A549 treated with RU486 at 1 μM for 4 hours (cell line): ENCODE results near the gene CNPPD1. TPM values are rescaled to one million over a fixed set of nuclear protein-coding genes. Genes with fewer than 3 reads are reported as not detected.

ENCODE experiments used
- total RNA-seq: library from RNA; stranded (reverse); fragments of 200-300 nt; extraction: Qiagen RNA extraction; gene quantifications from 5 replicates; pipeline ENCODE4 v1.2.3, GENCODE V29; 2022; ENCODE audit warnings: low read depth

Gene CNPPD1
- 33.7 to 47.7 TPM (median 45.3 TPM) in 5 replicates for total RNA-seq

DNA sequence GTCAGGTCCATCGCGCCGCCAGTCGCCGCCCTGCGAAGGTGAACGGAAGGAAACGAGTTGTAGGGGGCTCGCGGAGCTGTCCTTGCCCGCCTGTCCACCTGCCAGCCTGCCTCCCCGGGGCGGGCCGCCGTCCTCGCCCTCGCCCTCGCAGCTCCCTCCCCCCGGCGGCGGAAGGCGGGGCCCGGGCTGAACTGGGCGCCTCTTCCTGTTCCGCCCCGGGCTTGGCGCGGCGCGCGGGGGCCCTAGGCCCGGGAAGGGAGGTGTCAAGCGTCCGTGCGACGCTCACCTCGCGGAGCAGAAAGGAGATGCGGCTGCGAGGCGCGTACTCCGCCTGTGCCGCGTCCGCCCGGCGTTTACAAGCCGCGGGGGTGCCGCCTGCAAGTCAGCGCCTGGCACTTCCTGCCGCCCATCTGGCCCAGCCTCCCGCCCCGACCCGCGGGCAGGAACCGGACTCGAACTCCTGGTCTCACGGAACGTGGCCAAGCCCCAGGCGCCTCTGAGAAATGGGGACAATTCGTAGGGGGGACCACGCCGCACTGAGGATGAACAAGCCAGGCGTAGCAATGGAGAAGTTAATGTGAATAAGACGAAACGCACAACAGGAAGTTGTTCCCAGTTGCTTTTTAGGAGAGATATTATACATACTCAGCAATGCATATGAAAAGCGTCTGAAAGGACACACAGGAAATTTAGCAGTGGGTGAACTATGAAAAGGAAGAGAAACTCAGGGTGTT lies at the start of gene CNPPD1:
Gene CNPPD1 (minus strand): TSS at position 108 of the 734 bp plus-strand sequence. CDS start 97 bp downstream, at position 11.

DNA sequence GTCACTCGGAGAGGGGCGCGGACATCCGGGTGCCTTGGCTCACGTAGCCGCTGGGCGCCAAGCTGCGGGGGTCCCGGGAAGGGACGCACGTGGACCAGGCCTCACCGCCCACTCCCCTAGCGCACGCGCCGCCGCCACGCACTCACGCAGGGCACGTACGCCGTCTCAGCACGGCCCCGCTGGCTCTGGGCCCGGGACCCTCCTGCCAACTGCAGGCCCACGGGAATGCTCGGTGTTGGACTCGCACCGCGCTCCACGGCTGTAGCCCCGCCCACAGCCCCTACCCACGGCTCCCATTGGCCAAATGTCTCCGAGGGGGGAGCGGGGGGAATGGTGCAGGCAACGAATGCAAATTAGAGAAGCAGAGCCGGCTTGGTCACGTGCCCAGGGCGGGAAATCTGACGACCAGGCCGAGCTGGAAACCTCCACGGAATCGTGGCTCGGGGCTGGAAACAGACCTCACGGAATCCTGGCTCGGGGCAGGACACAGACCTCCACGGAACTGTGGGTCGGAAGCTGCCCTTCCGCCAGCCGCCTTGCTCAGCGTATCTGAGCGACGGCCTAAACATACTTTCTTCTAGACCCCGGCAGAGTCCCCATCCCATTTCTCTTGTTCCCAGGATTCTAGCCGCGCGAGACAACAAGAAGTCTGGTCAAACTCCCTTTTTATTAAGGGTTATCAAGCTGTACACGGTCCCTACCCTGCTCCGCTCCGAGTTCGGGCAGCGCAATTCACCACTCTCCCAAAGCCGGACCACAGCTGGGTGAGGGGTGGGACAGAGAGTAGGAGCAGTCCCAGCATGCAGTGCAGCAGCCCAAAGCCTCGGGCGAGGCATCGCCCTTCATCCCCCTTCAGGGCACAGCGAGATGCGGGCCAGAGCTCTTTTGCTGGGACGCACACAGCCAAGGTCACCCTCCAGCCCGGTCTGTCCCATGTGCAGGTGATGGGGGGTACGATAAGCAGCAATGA lies 42.3 kb upstream of the CNPPD1 start, which contains the start of gene ABCB6:
Gene ABCB6 (minus strand): TSS at position 227 of the 970 bp plus-strand sequence. CDS start 285 bp downstream, outside the sequence.

DNA sequence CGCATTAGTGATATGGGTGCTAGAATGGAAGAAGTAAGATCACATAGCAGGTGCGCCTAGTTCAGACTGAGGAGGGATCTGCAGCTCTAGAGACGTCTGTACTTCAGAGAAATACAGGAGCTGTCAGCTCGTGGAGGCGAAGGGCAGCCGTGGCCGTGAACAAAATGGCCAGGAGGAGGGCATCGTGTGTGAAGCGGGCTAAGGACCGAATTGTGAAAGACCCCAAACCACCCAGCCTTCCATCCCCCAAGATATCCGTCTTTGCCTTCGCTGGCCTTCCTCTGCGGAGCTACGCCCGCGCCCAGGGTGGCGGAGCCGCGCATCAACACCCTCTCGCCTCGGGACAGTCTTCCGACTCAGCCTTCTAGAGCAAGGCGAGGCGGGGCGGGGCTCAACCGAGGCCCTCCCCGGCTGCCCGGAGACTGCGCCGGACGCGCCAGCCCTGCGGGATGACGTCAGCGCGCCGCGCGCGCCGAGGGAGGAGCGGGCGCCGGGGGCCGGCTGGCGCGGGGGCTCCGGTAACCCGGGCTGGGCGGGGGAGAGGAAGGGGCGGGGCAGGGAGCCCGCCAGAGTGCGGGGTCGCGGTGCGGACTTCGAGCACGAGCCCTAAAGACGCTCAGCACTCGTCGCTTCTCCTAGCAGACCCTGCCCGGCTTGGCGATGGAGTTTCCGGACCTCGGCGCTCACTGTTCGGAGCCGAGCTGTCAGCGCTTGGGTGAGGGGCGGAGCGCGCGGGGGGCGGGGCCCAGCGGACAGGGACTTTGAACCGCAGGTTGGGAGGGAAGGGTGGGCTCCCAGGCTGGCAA lies 29.8 kb upstream of the CNPPD1 start, which contains the start of gene ZFAND2B:
Gene ZFAND2B (plus strand): TSS at position 455 of the 806 bp plus-strand sequence. CDS start 206 bp downstream, at position 661.

DNA sequence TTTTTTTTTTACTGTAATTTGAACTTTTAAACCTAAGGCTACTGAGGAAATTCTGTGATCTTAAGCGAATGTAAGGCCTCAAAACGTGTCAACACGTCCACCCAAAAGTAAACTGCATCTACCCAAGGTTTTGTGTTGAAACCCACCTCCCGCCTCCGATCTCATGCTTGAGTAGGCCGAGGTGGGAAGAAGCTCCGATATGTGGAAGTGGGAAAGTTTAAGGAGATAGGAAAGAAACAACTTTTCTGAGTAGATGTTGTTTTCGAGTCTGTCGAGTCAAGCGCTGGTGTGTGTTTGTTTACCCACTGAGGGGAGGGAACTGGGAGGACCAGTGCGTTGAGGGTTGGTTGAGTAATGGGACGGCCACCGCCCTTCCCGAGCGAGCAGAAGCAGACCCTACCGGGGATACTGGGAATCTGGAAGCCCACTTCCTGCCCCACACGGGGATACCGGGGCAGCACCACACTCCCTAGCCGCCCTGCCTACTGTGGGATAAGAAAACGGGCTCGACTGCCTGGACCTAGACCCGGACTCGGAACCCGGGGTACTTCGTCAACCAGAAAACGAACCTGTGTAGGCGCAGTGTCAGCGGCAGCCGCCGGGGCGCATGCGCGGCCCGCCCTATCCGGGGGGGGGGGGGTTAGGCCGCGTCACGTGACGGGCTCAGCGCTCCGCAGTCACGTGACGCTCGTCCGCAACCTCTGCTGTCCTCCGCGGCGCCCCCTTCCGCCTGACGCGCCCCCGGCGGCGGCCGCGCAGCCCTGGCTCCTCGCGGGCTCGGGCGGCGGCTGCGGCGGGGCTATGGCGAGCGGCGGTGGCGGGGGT lies 1.0 kb upstream of the CNPPD1 start, which contains the start of gene RETREG2:
Gene RETREG2 (plus strand): TSS at position 724 of the 825 bp plus-strand sequence. CDS start 78 bp downstream, at position 802.

DNA sequence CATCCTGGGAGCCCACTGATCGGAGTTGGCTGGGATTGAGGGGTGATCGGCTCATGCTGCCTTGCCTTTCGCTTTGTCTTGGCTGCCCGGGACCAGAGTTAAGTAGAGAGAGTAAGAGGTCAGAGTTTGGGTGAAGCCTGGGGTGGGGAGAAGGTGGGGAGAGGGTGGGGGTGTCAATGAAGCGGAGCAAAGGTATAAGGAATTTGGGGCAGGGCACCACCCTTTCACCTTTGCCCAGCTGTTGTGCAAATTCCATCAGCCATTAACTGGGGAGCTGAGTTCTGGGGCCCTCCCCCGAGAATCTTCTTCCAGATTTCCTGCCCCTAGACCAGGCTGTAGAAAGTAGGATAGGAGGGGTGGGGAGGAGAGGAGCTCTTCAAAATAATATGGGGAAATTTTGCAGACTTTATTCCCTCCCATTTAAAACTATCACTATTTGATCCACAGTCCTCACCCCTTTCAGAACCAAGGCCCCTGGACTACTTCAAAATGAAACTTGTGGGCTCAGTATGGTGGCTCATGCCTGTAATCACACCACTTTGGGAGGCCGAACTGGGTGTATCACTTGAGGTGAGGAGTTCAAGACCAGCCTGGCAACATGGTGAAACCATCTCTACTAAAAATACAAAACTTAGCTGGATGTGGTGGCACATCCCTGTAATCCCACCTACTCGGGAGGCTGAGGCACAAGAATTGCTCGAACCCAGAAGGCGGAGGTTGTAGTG lies 6.6 kb downstream of the CNPPD1 start, which contains the start of gene SLC23A3:
Gene SLC23A3 (minus strand): TSS at position 100 of the 725 bp plus-strand sequence. CDS start 45 bp downstream, at position 55.

DNA sequence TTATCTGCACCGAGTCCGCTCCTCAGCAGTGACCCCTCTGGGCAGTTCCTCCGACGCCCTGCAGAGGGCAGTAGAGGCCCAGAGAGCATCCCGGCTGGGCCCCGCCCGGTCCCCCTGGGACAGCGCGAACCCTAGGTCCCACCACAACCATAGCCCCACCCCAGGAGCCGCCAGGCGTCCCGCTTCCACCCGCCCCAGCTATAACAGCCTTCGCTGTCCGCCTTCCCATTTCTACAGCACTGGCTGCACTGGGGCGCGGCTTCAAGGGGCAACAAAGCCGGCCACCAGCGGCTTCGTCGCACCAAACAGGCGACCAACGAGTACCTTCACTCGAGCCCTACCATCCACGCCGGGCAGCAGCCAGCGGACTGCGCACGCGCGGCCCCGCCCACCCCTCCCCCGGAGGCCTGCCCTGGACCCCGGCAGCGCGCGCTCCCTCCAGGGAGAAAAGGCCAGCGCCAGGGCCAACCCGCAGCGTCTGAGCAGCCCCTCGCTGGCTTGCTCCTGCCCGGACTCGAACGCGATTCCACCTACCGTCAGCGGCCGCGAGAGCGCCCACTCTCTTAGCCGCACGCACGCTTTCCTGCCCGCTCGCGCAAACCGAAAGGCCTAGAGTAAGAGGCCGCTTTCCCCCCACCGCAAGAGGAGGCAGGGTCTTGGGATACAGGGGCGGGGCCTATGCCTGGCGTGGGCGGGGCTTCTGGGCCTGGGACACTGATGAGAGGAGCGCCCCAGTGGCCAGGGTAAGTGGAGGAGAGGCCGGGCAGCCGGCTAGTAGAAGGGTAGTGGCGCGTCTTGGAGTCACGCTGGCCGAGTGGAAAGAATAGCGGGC lies 16.3 kb downstream of the CNPPD1 start, which contains the start of gene NHEJ1:
Gene NHEJ1 (minus strand): TSS at position 630 of the 832 bp plus-strand sequence. CDS start 2,453 bp downstream, outside the sequence.

Other genes starting within 250 kb of the CNPPD1 start
- 1.7 to 3.4 TPM (median 2.8 TPM) in 5 replicates for gene CDK5R2, start 217.3 kb downstream of the CNPPD1 start, total RNA-seq
- gene FEV, start 191.7 kb downstream of the CNPPD1 start, total RNA-seq = not detected in 5 replicates
- gene CRYBA2, start 183.5 kb downstream of the CNPPD1 start, total RNA-seq = 0.54 TPM in 1 of 5 replicates, not detected in the others
- gene CFAP65, start 135.4 kb downstream of the CNPPD1 start, total RNA-seq = 0.05 to 0.32 TPM (median 0.16 TPM) in 5 replicates
- 0.09 to 0.13 TPM (median 0.11 TPM) in 4 of 5 replicates, not detected in the other for gene IHH, start 116.0 kb downstream of the CNPPD1 start, total RNA-seq
- gene NHEJ1, start 16.1 kb downstream of the CNPPD1 start, total RNA-seq = 13.7 to 18.3 TPM (median 15.2 TPM) in 5 replicates
- gene SLC23A3, start 6.9 kb downstream of the CNPPD1 start, total RNA-seq = 0.19 to 0.90 TPM (median 0.53 TPM) in 5 replicates
- gene RETREG2, start 1.4 kb upstream of the CNPPD1 start, total RNA-seq = 58.9 to 85.7 TPM (median 81.2 TPM) in 5 replicates
- 14.4 to 22.8 TPM (median 19.2 TPM) in 5 replicates for gene ZFAND2B, start 29.9 kb upstream of the CNPPD1 start, total RNA-seq
- 22.5 to 37.5 TPM (median 30.4 TPM) in 5 replicates for gene ABCB6, start 42.0 kb upstream of the CNPPD1 start, total RNA-seq
- gene ATG9A, start 52.7 kb upstream of the CNPPD1 start, total RNA-seq = 42.3 to 53.2 TPM (median 50.2 TPM) in 5 replicates
- gene ANKZF1, start 52.9 kb upstream of the CNPPD1 start, total RNA-seq = 15.1 to 22.0 TPM (median 17.7 TPM) in 5 replicates
- gene GLB1L, start 68.5 kb upstream of the CNPPD1 start, total RNA-seq = 5.0 to 6.8 TPM (median 6.8 TPM) in 5 replicates
- gene STK16, start 68.6 kb upstream of the CNPPD1 start, total RNA-seq = 27.5 to 32.6 TPM (median 31.0 TPM) in 5 replicates
- 0.18 to 0.69 TPM (median 0.35 TPM) in 5 replicates for gene TUBA4B, start 76.3 kb upstream of the CNPPD1 start, total RNA-seq
- 332 to 451 TPM (median 366 TPM) in 5 replicates for gene TUBA4A, start 77.0 kb upstream of the CNPPD1 start, total RNA-seq
- 40.3 to 55.4 TPM (median 48.6 TPM) in 5 replicates for gene DNAJB2, start 102.4 kb upstream of the CNPPD1 start, total RNA-seq
- 0.87 to 2.0 TPM (median 1.3 TPM) in 5 replicates for gene PTPRN, start 132.5 kb upstream of the CNPPD1 start, total RNA-seq
- gene RESP18, start 155.8 kb upstream of the CNPPD1 start, total RNA-seq = not detected in 5 replicates
- gene DNPEP, start 211.0 kb upstream of the CNPPD1 start, total RNA-seq = 51.3 to 65.5 TPM (median 63.4 TPM) in 5 replicates
- 0.05 to 0.24 TPM (median 0.13 TPM) in 3 of 5 replicates, not detected in the others for gene DES, start 241.5 kb upstream of the CNPPD1 start, total RNA-seq